Cardiac muscle cell (in vitro differentiated cells and primary cell): ENCODE results near the gene ZPR1. TPM values are rescaled to one million over a fixed set of nuclear protein-coding genes. Genes with fewer than 3 reads are reported as not detected.

Source experiments
- DNase-seq, 2 donors: peaks; one replicate each; pipeline versions ENCODE4 v3.0.0 to v3.0.0-alpha.2; 2010 to 2017; ENCODE audit warnings: low read depth in 1 of 2, low spot score in 1 of 2
- H3K27ac ChIP-seq: fragments of 200-600 bp; sonication (generic); 2 replicates; pipeline ENCODE4 v1.5.1; 2016
- H3K27me3 ChIP-seq: fragments of 200-600 bp; sonication (generic); 2 replicates; pipeline ENCODE4 v1.6.0; 2016; ENCODE audit warnings: control low read depth
- H3K36me3 ChIP-seq: fragments of 200-600 bp; sonication (generic); 2 replicates; pipeline ENCODE4 v1.5.1; 2016; ENCODE audit warnings: control low read depth
- H3K4me1 ChIP-seq: fragments of 200-600 bp; sonication (generic); 2 replicates; pipeline ENCODE4 v1.8.1; 2017; ENCODE audit warnings: low read depth, mild to moderate bottlenecking, mixed run types
- H3K4me3 ChIP-seq: fragments of 200-600 bp; sonication (generic); 2 replicates; pipeline ENCODE4 v1.5.1; 2016; ENCODE audit warnings: mild to moderate bottlenecking
- H3K9me3 ChIP-seq: fragments of 200-600 bp; sonication (generic); 2 replicates; pipeline ENCODE4 v1.5.1; 2017; ENCODE audit warnings: low read depth, mild to moderate bottlenecking, control low read depth
- CTCF ChIP-seq: IDR thresholded peaks from 2 replicates; pipeline ENCODE4 v1.5.1; 2012; ENCODE audit warnings: low read depth, mild to moderate bottlenecking, low read length
- polyA plus RNA-seq: library from polyadenylated mRNA; unstranded; fragments of >200 nt; fragmentation: Nextera tagmentation; extraction: Ambion mirVana; gene quantifications from 2 replicates; pipeline ENCODE4 v1.2.1, GENCODE V29; 2016
- total RNA-seq: library from RNA; depleted of rRNA; stranded (reverse); fragments of >200 nt; gene quantifications from 2 replicates; pipeline ENCODE4 v1.2.3, GENCODE V29; 2016

Gene ZPR1
- total and polyA plus RNA-seq, 2 experiments from 2014 or later, result 21.4 to 43.9 TPM

- Histone ChIP-seq H3K9me3 (no peaks in the 10 kb centered on the region), H3K27ac (no peak overlapping the region), H3K4me1 (peaks cover 11% of the 10 kb centered on the region), H3K36me3 (no peaks in the 10 kb centered on the region), H3K27me3 (no peaks in the 10 kb centered on the region), H3K4me3 (no peak overlapping the region)
- peak; percentile 92 for TF ChIP-seq CTCF
- peak; percentile 82 for DNase-seq
Observed at GRCh38 chr11:116732271-116733042, 55.4 kb downstream of the ZPR1 start.

GRCh38 chr11:116731821-116732220 is 56.0 kb downstream of the ZPR1 start:
- Histone ChIP-seq H3K27ac (no peak overlapping the region), H3K4me1 (peaks cover 11% of the 10 kb centered on the region), H3K36me3 (no peaks in the 10 kb centered on the region), H3K4me3 (no peak overlapping the region), H3K27me3 (no peaks in the 10 kb centered on the region), H3K9me3 (no peaks in the 10 kb centered on the region)
- DNase-seq, result no peak
- TF ChIP-seq CTCF, result no peak

GRCh38 chr11:116731097-116731761 is 56.6 kb downstream of the ZPR1 start:
- TF ChIP-seq CTCF, result no peak
- H3K27me3 ChIP-seq, result no peaks in the 10 kb centered on the region
- no peak overlapping the region for H3K27ac ChIP-seq
- DNase-seq, result peak; percentile 18 to 81
- no peak overlapping the region for H3K4me3 ChIP-seq
- H3K9me3 ChIP-seq, result no peaks in the 10 kb centered on the region
- peaks cover 11% of the 10 kb centered on the region for H3K4me1 ChIP-seq
- H3K36me3 ChIP-seq, result no peaks in the 10 kb centered on the region

GRCh38 chr11:116730601-116731000 is 57.2 kb downstream of the ZPR1 start:
- no peaks in the 10 kb centered on the region for H3K27me3 ChIP-seq
- peak in 1 of 2 donors; percentile 21 for DNase-seq
- no peak overlapping the region for H3K27ac ChIP-seq
- H3K9me3 ChIP-seq, result no peaks in the 10 kb centered on the region
- TF ChIP-seq CTCF, result no peak
- peaks cover 11% of the 10 kb centered on the region for H3K4me1 ChIP-seq
- H3K4me3 ChIP-seq, result no peak overlapping the region
- H3K36me3 ChIP-seq, result no peaks in the 10 kb centered on the region

GRCh38 chr11:116730241-116730561 is 57.6 kb downstream of the ZPR1 start:
- Histone ChIP-seq H3K36me3 (no peaks in the 10 kb centered on the region), H3K4me1 (peaks cover 11% of the 10 kb centered on the region), H3K27me3 (no peaks in the 10 kb centered on the region), H3K4me3 (no peak overlapping the region), H3K27ac (no peak overlapping the region), H3K9me3 (no peaks in the 10 kb centered on the region)
- no peak for DNase-seq
- TF ChIP-seq CTCF, result no peak
